Ureter (tissue), 1 donor: ENCODE measurements around the gene SMARCA2. TPM values are rescaled to one million over a fixed set of nuclear protein-coding genes. Genes with fewer than 3 reads are reported as not detected.

ENCODE experiments used
- DNase-seq: peaks from one replicate; pipeline ENCODE4 v3.0.0-alpha.2; 2020; ENCODE audit warnings: low spot score
- total RNA-seq: library from RNA; stranded (reverse); gene quantifications from one replicate; pipeline ENCODE4 v1.2.4, GENCODE V29; 2023
- donor health status: DM: yes; HTN: yes; CAD: no.

SMARCA2 gene
- 283 TPM for total RNA-seq

GRCh38 chr9:2014696-2015580 is at the start of gene SMARCA2:
Gene SMARCA2 (plus strand): TSS chr9:2015347. CDS start chr9:2029023, 13,676 bp downstream.
- peak; percentile 98 for DNase-seq

GRCh38 chr9:1966725-1967366 is 48.3 kb upstream of the SMARCA2 start:
- no peak for DNase-seq

DNA sequence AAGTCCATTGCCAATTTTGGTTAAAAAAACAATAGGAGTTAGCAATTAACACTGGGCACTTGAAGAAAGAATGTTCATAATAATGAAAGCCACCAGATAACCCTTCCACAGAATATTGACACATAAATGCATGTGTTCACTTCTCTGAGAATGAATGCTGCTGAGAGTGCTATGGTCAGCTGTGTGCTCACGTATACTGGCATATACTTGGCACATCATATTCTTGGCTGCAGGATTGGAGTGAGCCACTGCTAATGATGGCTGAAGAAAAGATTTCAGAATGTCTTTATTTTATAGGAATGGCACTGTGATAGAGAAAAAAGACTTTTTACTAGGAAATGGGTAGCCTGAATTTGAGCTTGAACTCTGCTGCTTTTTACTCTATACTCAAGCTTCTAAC is 46.0 kb upstream of the SMARCA2 start:
- DNase-seq: no peak

- DNase-seq: no peak
These were observed 45.2 kb upstream of the SMARCA2 start for GRCh38 chr9:1969898-1970297.

- DNase-seq: no peak
These were observed 42.5 kb upstream of the SMARCA2 start for GRCh38 chr9:1972672-1973071.

DNA sequence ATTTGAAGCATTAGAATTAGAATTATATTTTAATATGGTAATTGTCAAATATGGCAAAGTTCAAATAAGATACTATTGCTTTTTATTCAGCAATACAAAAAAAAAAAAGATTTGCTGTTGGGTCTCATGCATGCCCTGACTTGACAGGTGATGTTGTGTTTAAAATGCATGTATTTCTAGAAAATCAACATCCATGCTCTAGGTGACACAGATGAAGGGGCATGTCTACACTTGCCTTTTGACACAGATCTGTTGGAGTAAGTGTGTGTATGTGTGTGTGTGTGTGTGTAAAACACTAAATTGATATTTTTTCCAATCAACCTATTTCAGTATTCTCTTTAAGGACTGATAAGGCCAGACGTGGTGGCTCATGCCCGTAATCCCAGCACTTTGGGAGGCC is 38.1 kb upstream of the SMARCA2 start:
- DNase-seq: no peak

DNA sequence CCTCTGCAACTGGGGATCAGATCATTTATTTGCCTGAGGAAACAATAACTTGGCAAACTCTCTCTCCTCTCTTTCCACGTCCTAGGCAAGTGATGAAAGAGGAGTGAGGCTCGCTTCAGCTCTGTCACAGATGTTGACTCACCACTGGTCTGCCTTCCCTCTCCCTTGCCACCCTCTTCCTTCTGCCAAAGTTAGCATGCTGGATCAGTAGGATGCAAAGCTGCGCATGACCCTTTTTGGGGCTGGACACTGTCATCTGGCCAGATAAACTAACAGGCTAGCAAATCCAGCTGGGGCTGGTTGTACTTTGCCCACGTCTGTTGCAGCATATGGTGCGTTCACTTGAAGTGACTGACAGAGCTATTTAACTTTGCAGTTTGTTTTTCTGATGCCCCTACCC is 36.2 kb upstream of the SMARCA2 start:
- no peak for DNase-seq

DNA sequence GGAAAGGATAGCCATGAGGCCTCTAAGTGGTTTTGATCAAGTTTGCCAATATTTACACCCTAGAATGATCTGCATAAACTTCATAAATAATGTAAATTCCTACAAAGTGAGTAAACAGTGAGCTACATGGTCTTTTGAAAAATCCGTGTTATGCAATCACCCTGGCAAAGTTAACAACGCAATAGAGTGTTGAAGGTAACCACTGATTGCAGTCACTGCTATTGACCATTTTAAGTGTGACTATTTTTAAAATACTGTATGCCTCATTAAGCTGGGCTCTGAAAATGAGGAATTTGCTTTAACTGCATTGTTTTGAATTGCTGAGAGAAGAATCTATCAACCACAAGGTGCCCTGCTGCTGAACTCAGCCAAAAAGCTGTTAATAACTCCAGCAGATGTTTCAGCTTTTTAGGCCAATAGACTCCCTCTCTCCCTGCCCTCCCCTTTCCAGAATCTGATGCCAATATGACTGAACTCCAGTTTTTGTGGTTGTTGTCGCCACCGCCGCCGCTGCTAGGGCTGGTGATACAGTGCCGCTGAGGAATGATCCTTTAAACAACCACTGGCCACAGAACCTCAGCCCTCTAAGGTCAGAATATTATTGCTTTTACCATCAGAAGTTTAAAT is 35.3 kb upstream of the SMARCA2 start:
- DNase-seq: no peak

DNA sequence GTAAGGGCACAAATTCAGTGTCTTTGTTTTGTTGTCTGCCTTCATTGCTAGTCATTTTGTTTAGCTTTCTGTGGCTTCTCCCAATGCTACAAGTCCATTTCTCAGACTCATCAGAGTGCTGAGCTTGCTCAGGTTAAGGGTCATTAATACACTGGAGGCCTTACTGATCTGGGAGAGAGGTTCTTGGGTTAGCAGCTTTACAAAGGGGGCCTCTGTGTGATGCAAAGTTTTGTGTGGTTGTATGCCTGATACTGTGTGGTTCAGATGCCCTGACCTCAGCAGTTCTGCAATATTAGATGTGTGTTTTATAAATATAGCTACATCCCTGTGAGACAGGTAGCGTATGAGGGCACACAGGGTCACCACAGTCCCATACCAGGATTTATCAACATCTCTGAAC is 34.8 kb upstream of the SMARCA2 start:
- DNase-seq: no peak

GRCh38 chr9:1982074-1982473 is 33.1 kb upstream of the SMARCA2 start:
- DNase-seq: no peak

GRCh38 chr9:1986341-1986740 is 28.8 kb upstream of the SMARCA2 start:
- no peak for DNase-seq

- no peak for DNase-seq
These were observed 25.6 kb upstream of the SMARCA2 start for GRCh38 chr9:1989500-1989899.

DNA sequence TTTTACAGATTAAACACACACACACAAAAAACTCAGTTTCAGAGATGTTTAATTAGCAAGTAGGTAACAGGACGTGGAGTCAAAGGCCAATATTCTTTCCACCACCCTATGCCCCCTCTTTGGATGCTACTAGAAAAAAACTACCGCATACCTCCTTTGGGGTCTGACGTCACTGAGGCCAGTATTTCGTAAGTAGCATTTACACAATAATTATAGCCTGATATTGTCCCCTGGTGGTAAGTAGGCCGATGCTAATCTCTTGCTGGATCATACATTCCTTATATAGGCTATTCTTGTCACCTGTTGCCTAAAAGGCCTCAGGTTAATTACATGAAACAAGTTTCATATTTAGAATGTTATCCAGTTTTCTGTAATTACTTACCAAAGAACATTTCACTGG is 21.0 kb upstream of the SMARCA2 start:
- no peak for DNase-seq

DNA sequence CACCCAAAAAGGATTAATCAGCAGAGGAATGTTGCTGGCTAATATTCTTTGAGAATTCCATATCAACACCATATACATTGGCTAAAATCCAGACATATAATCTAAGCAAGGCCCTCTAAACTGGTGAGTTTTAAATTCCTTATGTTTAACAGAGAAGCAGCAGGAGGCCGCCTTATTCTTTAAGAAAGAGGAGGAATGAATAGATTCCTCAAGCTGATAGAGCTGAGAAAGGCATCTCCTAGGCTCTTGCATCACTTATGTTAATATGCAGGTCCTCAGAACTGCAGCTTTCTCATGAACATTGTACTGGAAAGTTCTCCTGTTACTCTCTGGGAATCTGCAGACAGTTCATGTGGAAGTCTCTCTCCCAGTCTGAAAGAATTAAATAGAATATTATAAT is 20.1 kb upstream of the SMARCA2 start:
- no peak for DNase-seq

- DNase-seq: no peak
These were observed 19.0 kb upstream of the SMARCA2 start for GRCh38 chr9:1996156-1996555.

DNA sequence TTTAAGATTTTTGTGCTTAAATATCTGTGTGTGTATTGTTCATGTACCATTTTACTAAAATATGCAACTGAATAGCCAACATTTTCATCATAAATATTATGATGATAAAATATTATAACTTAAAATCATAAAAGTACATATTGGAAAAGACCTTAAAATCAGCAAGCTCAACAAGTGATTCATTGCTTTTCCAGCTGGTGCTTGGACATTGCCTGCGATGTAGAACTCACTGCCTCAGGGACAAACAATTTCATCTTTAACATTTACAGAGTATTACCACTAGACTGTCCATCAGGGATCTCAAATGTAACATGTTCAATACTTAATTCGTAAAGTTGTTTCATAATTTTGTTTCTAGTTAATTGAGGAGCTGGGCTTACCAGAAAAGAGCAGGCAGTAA is 17.5 kb upstream of the SMARCA2 start:
- no peak for DNase-seq

DNA sequence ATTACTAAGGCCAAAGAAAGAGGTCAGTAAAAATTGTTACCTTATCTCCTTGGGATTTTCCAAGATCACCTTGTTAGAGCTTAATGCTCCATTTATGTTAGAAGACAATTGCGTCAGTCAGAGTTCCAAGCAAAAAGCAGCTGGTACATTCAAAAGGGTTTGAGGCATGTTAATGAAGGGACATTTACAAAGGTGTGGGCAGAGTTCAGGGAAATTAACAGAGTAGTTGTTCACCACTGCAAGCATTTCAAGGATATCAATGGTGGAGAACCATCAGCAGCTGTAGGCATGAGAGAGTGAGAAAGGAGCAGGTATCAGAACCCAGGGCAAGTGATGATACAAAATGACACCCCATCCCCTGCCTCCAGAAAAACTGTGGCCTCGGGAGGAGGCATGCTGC is 17.0 kb upstream of the SMARCA2 start:
- DNase-seq: no peak

- no peak for DNase-seq
These were observed 14.8 kb upstream of the SMARCA2 start for GRCh38 chr9:2000314-2000713.

- DNase-seq: no peak
These were observed 6.8 kb upstream of the SMARCA2 start for GRCh38 chr9:2008372-2008771.

- no peak for DNase-seq
These were observed 2.8 kb upstream of the SMARCA2 start for GRCh38 chr9:2012347-2012746.

DNA sequence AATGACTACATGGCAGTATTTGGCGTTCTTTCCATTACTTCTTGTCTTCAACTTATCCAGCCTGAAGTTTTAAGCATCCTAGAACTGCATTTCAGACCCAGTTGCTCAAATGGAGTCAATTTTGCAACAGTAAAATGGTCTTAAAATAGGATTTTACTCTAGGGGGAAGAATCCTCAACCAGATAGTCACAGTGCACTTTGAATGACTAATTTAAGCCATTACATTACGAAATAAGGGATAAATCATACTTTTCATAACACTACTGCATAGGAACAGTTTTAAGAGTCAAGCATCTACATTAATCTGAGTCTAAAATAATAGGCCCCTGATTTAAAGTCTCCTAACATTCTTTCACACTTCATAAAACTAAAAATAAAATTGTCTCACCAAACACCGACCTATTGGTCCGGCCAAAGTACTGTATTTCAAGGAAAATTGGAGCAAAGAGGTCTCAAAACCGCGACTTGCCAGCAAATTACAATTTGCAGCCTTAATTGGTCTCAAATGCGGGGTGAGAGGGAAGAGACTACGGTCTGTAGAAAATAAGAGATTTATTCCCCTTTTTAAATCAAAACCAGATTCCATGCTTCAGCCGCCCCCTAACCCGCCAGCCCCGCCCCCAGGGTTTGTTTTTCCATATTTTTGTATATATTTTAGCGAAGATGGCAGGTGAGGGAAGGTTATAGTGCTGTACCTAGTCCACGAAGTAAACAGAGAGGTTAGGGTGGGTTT is 1.2 kb upstream of the SMARCA2 start:
- DNase-seq: no peak
